ENCODE data around the gene TMSB4X. TPM values are rescaled to one million over a fixed set of nuclear protein-coding genes. Genes with fewer than 3 reads are reported as not detected.

Gene TMSB4X
- polyA plus RNA-seq, 1 donor (not counting 4 experiments of a cell fraction or from before 2014, with no cell fraction given) = 2,500 TPM

DNA sequence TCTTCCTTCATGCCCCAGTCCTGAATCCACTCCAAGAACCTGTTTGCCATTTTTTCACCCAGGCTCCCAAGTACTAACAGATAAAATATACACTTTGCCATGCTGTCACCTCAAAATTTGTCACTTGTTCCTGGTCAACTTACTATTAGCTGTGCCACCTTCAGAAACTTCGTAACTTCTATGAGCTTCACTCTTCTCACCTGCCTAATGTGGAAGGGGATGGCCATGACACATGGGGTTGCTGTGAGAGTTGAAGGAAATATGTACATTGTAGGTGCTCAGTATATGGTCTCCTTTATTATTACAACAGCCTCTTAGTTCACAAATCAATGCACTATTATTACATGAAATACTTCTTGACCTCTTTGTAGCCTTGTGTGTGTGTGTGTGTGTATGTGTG lies 10.4 kb downstream of the TMSB4X start:
- H3K4me3 ChIP-seq (ENCODE audit: control insufficient read depth in 2 of 3, extremely low read depth in 1 of 3, insufficient read depth in 2 of 3, low read depth in 1 of 3, low read length in 3 of 3) = peak overlapping the region in 1 of 3 experiments; percentile 29
- FAIRE-seq = no peak
- H2AFZ ChIP-seq (ENCODE audit: control insufficient read depth, low read length) = no peak overlapping the region

GRCh38 chrX:12986164-12986779 lies 11.4 kb downstream of the TMSB4X start:
- no peak overlapping the region for H3K4me3 ChIP-seq (ENCODE audit: control insufficient read depth in 2 of 3, extremely low read depth in 1 of 3, insufficient read depth in 2 of 3, low read depth in 1 of 3, low read length in 3 of 3)
- DNase-seq (ENCODE audit: low read depth, low spot score) = no peak
- no peaks in the 10 kb centered on the region for H3K9me3 ChIP-seq (ENCODE audit: control insufficient read depth, low read depth, low read length)
- TF ChIP-seq EZH2 (IDR thresholded peaks at IDR 0.05; ENCODE audit: low read length) = no peak
- TF ChIP-seq, protein P1, sequence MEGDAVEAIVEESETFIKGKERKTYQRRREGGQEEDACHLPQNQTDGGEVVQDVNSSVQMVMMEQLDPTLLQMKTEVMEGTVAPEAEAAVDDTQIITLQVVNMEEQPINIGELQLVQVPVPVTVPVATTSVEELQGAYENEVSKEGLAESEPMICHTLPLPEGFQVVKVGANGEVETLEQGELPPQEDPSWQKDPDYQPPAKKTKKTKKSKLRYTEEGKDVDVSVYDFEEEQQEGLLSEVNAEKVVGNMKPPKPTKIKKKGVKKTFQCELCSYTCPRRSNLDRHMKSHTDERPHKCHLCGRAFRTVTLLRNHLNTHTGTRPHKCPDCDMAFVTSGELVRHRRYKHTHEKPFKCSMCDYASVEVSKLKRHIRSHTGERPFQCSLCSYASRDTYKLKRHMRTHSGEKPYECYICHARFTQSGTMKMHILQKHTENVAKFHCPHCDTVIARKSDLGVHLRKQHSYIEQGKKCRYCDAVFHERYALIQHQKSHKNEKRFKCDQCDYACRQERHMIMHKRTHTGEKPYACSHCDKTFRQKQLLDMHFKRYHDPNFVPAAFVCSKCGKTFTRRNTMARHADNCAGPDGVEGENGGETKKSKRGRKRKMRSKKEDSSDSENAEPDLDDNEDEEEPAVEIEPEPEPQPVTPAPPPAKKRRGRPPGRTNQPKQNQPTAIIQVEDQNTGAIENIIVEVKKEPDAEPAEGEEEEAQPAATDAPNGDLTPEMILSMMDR (optimal IDR thresholded peaks at IDR 0.05 in 1 of 3, IDR thresholded peaks at IDR 0.05 in 1 of 3, conservative IDR thresholded peaks at IDR 0.05 in 1 of 3; ENCODE audit: extremely low read depth in 1 of 3, insufficient read depth in 2 of 3, low read length in 3 of 3) = no peak
- H3K27ac ChIP-seq (ENCODE audit: control insufficient read depth, insufficient read depth, low read length) = no peak overlapping the region
- no peaks in the 10 kb centered on the region for H4K20me1 ChIP-seq (ENCODE audit: control insufficient read depth, extremely low read depth, insufficient read depth, low read length)
- peaks cover 19% of the 10 kb centered on the region for H3K4me1 ChIP-seq (ENCODE audit: control insufficient read depth, extremely low read depth, insufficient read depth, low read length)
- H3K79me2 ChIP-seq (ENCODE audit: control insufficient read depth, insufficient read depth, low read length) = no peaks in the 10 kb centered on the region
- FAIRE-seq = no peak
- no peak overlapping the region for H2AFZ ChIP-seq (ENCODE audit: control insufficient read depth, low read length)
- no peaks in the 10 kb centered on the region for H3K36me3 ChIP-seq (ENCODE audit: control insufficient read depth in 2 of 2, extremely low read depth in 1 of 2, insufficient read depth in 2 of 2, low read length in 2 of 2)
- dilution Hi-C loops (cut with MboI; ENCODE audit: extremely low pct_ligation_motif_present, low sequenced_read_pairs) = no loop called here
- H3K9me1 ChIP-seq (ENCODE audit: control insufficient read depth, extremely low read depth, insufficient read depth, low read length) = no peaks in the 10 kb centered on the region
- no peaks in the 10 kb centered on the region for H3K27me3 ChIP-seq (ENCODE audit: control insufficient read depth, extremely low read depth, insufficient read depth, low read length)
- no peak overlapping the region for H3K9ac ChIP-seq (ENCODE audit: control insufficient read depth, extremely low read depth, insufficient read depth, low read length)
- H3K4me2 ChIP-seq (ENCODE audit: control insufficient read depth, extremely low read depth, insufficient read depth, low read depth, low read length) = no peak overlapping the region

More for the DNA sequence above, 10.4 kb downstream of the TMSB4X start:
- no peaks in the 10 kb centered on the region for H3K79me2 ChIP-seq (ENCODE audit: control insufficient read depth, insufficient read depth, low read length)
- H3K9me3 ChIP-seq (ENCODE audit: control insufficient read depth, low read depth, low read length) = no peaks in the 10 kb centered on the region
- no peaks in the 10 kb centered on the region for H3K36me3 ChIP-seq (ENCODE audit: control insufficient read depth in 2 of 2, extremely low read depth in 1 of 2, insufficient read depth in 2 of 2, low read length in 2 of 2)
- TF ChIP-seq, protein P1 (optimal IDR thresholded peaks at IDR 0.05 in 1 of 3, IDR thresholded peaks at IDR 0.05 in 1 of 3, conservative IDR thresholded peaks at IDR 0.05 in 1 of 3; ENCODE audit: extremely low read depth in 1 of 3, insufficient read depth in 2 of 3, low read length in 3 of 3) = no peak
- TF ChIP-seq EZH2 (IDR thresholded peaks at IDR 0.05; ENCODE audit: low read length) = no peak
- no peaks in the 10 kb centered on the region for H3K27me3 ChIP-seq (ENCODE audit: control insufficient read depth, extremely low read depth, insufficient read depth, low read length)
- no peaks in the 10 kb centered on the region for H3K9me1 ChIP-seq (ENCODE audit: control insufficient read depth, extremely low read depth, insufficient read depth, low read length)
- H3K4me2 ChIP-seq (ENCODE audit: control insufficient read depth, extremely low read depth, insufficient read depth, low read depth, low read length) = peak overlapping the region; percentile 70
- dilution Hi-C loops (cut with MboI; ENCODE audit: extremely low pct_ligation_motif_present, low sequenced_read_pairs) = no loop called here
- H4K20me1 ChIP-seq (ENCODE audit: control insufficient read depth, extremely low read depth, insufficient read depth, low read length) = no peaks in the 10 kb centered on the region
- peak overlapping the region; percentile 72 for H3K27ac ChIP-seq (ENCODE audit: control insufficient read depth, insufficient read depth, low read length)
- H3K4me1 ChIP-seq (ENCODE audit: control insufficient read depth, extremely low read depth, insufficient read depth, low read length) = peaks cover 19% of the 10 kb centered on the region
- peak overlapping the region; percentile 56 for H3K9ac ChIP-seq (ENCODE audit: control insufficient read depth, extremely low read depth, insufficient read depth, low read length)
- DNase-seq (ENCODE audit: low read depth, low spot score) = no peak
